ENCODE results near the gene TCF23. TPM values are rescaled to one million over a fixed set of nuclear protein-coding genes. Genes with fewer than 3 reads are reported as not detected.

TCF23 gene
- total and polyA plus RNA-seq, 2 of the 8 experiments (the other 6 are each of a cell fraction or from before 2014, with no cell fraction given): 0.02 TPM; not detected in 1

- no peak overlapping the region for H2BK120ac ChIP-seq (replicated peaks; ENCODE audit: low read depth, low read length)
- H4K20me1 ChIP-seq (replicated peaks in 1 of 2; ENCODE audit: control insufficient read depth in 1 of 2, insufficient read depth in 2 of 2, low read length in 2 of 2): peaks cover 0 to 19% of the 10 kb centered on the region in 2 experiments
- H3K79me1 ChIP-seq (ENCODE audit: low read depth, low read length): no peaks in the 10 kb centered on the region
- H2BK20ac ChIP-seq (ENCODE audit: low read length): no peak overlapping the region
- no peak overlapping the region for H4K91ac ChIP-seq (replicated peaks; ENCODE audit: insufficient read length, low read length)
- H3K56ac ChIP-seq (replicated peaks; ENCODE audit: insufficient read length, low read depth, low read length): no peak overlapping the region
- no peaks in the 10 kb centered on the region for H3K23me2 ChIP-seq (ENCODE audit: low read depth, low read length)
- H2BK15ac ChIP-seq (ENCODE audit: low read length): no peak overlapping the region
- no peaks in the 10 kb centered on the region for H3K4me1 ChIP-seq (replicated peaks in 1 of 4; ENCODE audit: control insufficient read depth in 3 of 4, insufficient read depth in 4 of 4, low read length in 3 of 4)
- no peak overlapping the region for H2BK5ac ChIP-seq (ENCODE audit: low read depth, low read length)
- no peak overlapping the region for H3K4ac ChIP-seq (replicated peaks; ENCODE audit: insufficient read length, low read depth, low read length)
- H3K23ac ChIP-seq (ENCODE audit: insufficient read length): no peak overlapping the region
- TF ChIP-seq SIRT6 (IDR thresholded peaks at IDR 0.05; ENCODE audit: low read length) (no peak), SIN3A (conservative IDR thresholded peaks at IDR 0.05 in 1 of 2, IDR thresholded peaks at IDR 0.05 in 1 of 2; ENCODE audit: low read depth in 1 of 2, low read length in 2 of 2) (no peak), SRF (IDR thresholded peaks at IDR 0.05; ENCODE audit: low read depth, low read length) (no peak), NRF1 (IDR thresholded peaks at IDR 0.05; ENCODE audit: low read depth, low read length) (no peak)
- WGBS, 2 experiments (ENCODE audit: extremely low coverage in 1 of 2, insufficient coverage in 1 of 2, insufficient read length in 1 of 2, insufficient replicate concordance in 2 of 2, low coverage in 1 of 2, low lambda C conversion rate in 2 of 2, missing lambda C conversion rate in 1 of 2): 92% methylated on average over 2 of the region's 2 CpGs; no CpG with 5 or more reads in 1 of the 2 experiments
- ChIA-PET POLR2A (ENCODE audit: partially characterized antibody) (interaction anchor here (0.6 to 5.7 kb wide), 13 partner anchors 8 to 115 kb away, joined by 4 to 35 read pairs (median 6); partner anchors contain the start of genes ATRAID, CAD and SLC5A6), CTCF (ENCODE audit: partially characterized antibody) (interaction anchor here (1.1 to 4.0 kb wide), 5 partner anchors 11 to 116 kb away, joined by 4 to 15 read pairs (median 7); partner anchors contain the start of gene PREB)
- H4K8ac ChIP-seq (ENCODE audit: extremely low read depth, insufficient read depth, low read length): no peak overlapping the region
- no peak overlapping the region for H2AK5ac ChIP-seq (ENCODE audit: low read depth, low read length)
- FAIRE-seq (no peak), DNase-seq (ENCODE audit: low read depth in 1 of 2, low spot score in 2 of 2) (no peak)
- H3K27ac ChIP-seq (ENCODE audit: low read depth, low read length): no peak overlapping the region
- no peaks in the 10 kb centered on the region for H3K27me3 ChIP-seq (replicated peaks in 1 of 4; ENCODE audit: control insufficient read depth in 3 of 4, extremely low read depth in 1 of 4, insufficient read depth in 3 of 4, low read length in 3 of 4)
- no peak overlapping the region for H2AFZ ChIP-seq (ENCODE audit: low read length)
- H4K5ac ChIP-seq (ENCODE audit: insufficient read length, low read depth, low read length): no peak overlapping the region
- H3K9me3 ChIP-seq (ENCODE audit: insufficient read depth in 2 of 2, low read depth in 1 of 2, low read length in 1 of 2): no peaks in the 10 kb centered on the region
- no peak overlapping the region for H3K9ac ChIP-seq (replicated peaks in 1 of 4; ENCODE audit: extremely low read depth in 1 of 4, low read depth in 3 of 4, low read length in 3 of 4)
- no peak overlapping the region for H3K18ac ChIP-seq (ENCODE audit: extremely low read depth, low read length)
- H3K36me3 ChIP-seq (ENCODE audit: control insufficient read depth in 2 of 4, insufficient read depth in 4 of 4, low read length in 3 of 4): peaks cover 53 to 75% (median 73%) of the 10 kb centered on the region in 4 experiments
- H3K4me3 ChIP-seq (ENCODE audit: extremely low read depth in 1 of 4, insufficient read depth in 2 of 4, low read depth in 3 of 4, low read length in 4 of 4): no peak overlapping the region
- no peaks in the 10 kb centered on the region for H3K79me2 ChIP-seq (ENCODE audit: control insufficient read depth in 1 of 2, insufficient read depth in 2 of 2, low read length in 2 of 2)
- no peak overlapping the region for H3K4me2 ChIP-seq (ENCODE audit: insufficient read depth in 1 of 2, low read depth in 2 of 2, low read length in 2 of 2)
- no peak overlapping the region for H3K14ac ChIP-seq (ENCODE audit: insufficient read length)
- no peak overlapping the region for H2BK12ac ChIP-seq (ENCODE audit: low read depth, low read length)
These were observed 54.0 kb downstream of the TCF23 start for GRCh38 chr2:27202854-27203253.
